GM19023 (cell line): ENCODE measurements around the gene TTC16.
"Not testable (repeated sequence)": the region's sequence is repeated elsewhere in the genome, so short reads cannot be mapped to it uniquely, and the experiment has no call there.

Source experiments
- ATAC-seq: cut with Tn5 transposase; IDR thresholded peaks from one replicate; pipeline ENCODE4 v1.9.1; 2021; ENCODE audit warnings: mild to moderate bottlenecking, moderate library complexity; ENCODE audit not compliant: unreplicated experiment

TTC16 gene

GRCh38 chr9:127780909-127781308 is 65.0 kb downstream of the TTC16 start:
- not testable (repeated sequence) for ATAC-seq
